ENCODE measurements around the gene UHRF2.

- no peak for TF ChIP-seq CTCF (IDR thresholded peaks at IDR 0.05)
- TF ChIP-seq POLR2A (IDR thresholded peaks at IDR 0.05) = no peak
Observed at GRCh38 chr9:6410633-6411032, 2.4 kb upstream of the UHRF2 start.

Data from breast epithelium (tissue), 3 donors.